ENCODE data around the gene ZBTB16.

DNA sequence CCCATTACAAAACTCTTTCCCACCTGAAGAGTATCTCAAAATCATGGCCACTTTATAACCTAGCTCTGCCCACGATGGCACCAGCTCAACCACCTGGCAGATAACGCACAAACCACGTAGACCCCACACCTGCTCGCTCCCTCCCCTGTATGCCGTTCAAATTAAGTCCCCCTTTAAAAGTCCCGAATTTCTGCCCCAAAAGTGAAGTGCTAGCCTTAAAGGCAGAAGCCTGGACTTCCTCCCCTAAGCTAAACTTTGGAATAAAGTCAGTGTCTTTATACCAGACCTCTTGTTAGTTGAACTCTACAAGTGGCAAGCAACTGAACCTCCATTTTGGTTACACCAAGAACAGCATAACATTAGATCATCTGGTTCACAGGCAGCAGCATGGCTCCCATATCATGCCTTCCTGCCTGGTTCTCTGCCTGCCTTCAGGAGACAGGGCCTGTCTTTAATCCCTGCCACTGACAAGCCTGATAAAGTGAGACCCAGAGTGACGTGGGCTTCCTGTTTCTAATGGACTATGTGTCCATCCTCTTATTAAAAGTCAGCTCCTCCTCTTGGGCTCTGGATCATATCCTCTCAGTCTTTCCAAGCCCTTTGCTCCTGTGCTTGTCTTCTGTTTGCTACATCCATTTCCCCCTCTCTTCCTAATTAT lies 204.1 kb downstream of the ZBTB16 start:
- TF ChIP-seq, protein P1, sequence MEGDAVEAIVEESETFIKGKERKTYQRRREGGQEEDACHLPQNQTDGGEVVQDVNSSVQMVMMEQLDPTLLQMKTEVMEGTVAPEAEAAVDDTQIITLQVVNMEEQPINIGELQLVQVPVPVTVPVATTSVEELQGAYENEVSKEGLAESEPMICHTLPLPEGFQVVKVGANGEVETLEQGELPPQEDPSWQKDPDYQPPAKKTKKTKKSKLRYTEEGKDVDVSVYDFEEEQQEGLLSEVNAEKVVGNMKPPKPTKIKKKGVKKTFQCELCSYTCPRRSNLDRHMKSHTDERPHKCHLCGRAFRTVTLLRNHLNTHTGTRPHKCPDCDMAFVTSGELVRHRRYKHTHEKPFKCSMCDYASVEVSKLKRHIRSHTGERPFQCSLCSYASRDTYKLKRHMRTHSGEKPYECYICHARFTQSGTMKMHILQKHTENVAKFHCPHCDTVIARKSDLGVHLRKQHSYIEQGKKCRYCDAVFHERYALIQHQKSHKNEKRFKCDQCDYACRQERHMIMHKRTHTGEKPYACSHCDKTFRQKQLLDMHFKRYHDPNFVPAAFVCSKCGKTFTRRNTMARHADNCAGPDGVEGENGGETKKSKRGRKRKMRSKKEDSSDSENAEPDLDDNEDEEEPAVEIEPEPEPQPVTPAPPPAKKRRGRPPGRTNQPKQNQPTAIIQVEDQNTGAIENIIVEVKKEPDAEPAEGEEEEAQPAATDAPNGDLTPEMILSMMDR (IDR thresholded peaks at IDR 0.05; ENCODE audit: low read depth, low read length): no peak
- TF ChIP-seq POLR2A (IDR thresholded peaks at IDR 0.05; ENCODE audit: extremely low read depth, insufficient read length): no peak
- TF ChIP-seq MYC (IDR thresholded peaks at IDR 0.05; ENCODE audit: low read depth, low read length): no peak

All from NB4 (cell line).